HG03159 (cell line): ENCODE measurements around the gene LIFR.
"Not testable (repeated sequence)": the region's sequence is repeated elsewhere in the genome, so short reads cannot be mapped to it uniquely, and the experiment has no call there.

Experiments used
- ATAC-seq: cut with Tn5 transposase; IDR thresholded peaks from one replicate; pipeline ENCODE4 v1.9.1; 2021; ENCODE audit warnings: mild to moderate bottlenecking, moderate library complexity; ENCODE audit not compliant: unreplicated experiment

LIFR gene

GRCh38 chr5:38556599-38557307 is at the start of gene LIFR:
Gene LIFR (minus strand): TSS chr5:38556646. CDS start chr5:38530647, 25,999 bp downstream.
- ATAC-seq: peak; percentile 53

- no peak for ATAC-seq
Observed at GRCh38 chr5:38605610-38606009, 49.2 kb upstream of the LIFR start.

- ATAC-seq: no peak
Observed at GRCh38 chr5:38603691-38604090, 47.2 kb upstream of the LIFR start.

GRCh38 chr5:38602641-38603040 is 46.2 kb upstream of the LIFR start:
- ATAC-seq: no peak

GRCh38 chr5:38601863-38602298 is 45.4 kb upstream of the LIFR start:
- no peak for ATAC-seq

GRCh38 chr5:38601133-38601862 is 44.9 kb upstream of the LIFR start:
- ATAC-seq: no peak

GRCh38 chr5:38600329-38601045 is 44.0 kb upstream of the LIFR start:
- no peak for ATAC-seq

GRCh38 chr5:38599751-38600150 is 43.3 kb upstream of the LIFR start:
- ATAC-seq: not testable (repeated sequence)

GRCh38 chr5:38598994-38599617 is 42.7 kb upstream of the LIFR start:
- ATAC-seq: no peak

- ATAC-seq: no peak
Observed at GRCh38 chr5:38598296-38598993, 42.0 kb upstream of the LIFR start.

- ATAC-seq: no peak
Observed at GRCh38 chr5:38596981-38597380, 40.5 kb upstream of the LIFR start.

GRCh38 chr5:38595132-38595745 is 38.8 kb upstream of the LIFR start:
- no peak for ATAC-seq

- no peak for ATAC-seq
Observed at GRCh38 chr5:38593959-38594358, 37.5 kb upstream of the LIFR start.

- ATAC-seq: no peak
Observed at GRCh38 chr5:38591523-38591849, 35.0 kb upstream of the LIFR start.

- ATAC-seq: no peak
Observed at GRCh38 chr5:38590838-38591522, 34.5 kb upstream of the LIFR start.

GRCh38 chr5:38589629-38590028 is 33.2 kb upstream of the LIFR start:
- ATAC-seq: no peak

GRCh38 chr5:38585816-38586215 is 29.4 kb upstream of the LIFR start:
- no peak for ATAC-seq

- ATAC-seq: no peak
Observed at GRCh38 chr5:38583500-38583899, 27.1 kb upstream of the LIFR start.

- no peak for ATAC-seq
Observed at GRCh38 chr5:38582975-38583319, 26.5 kb upstream of the LIFR start.
